ENCODE results near the gene SLC5A3.

The SLC5A3 gene

GRCh38 chr21:34113842-34114241 is 40.5 kb downstream of the SLC5A3 start:
- CTCF ChIA-PET: interaction anchor here (0.6 to 2.0 kb wide), 5 partner anchors 15 to 203 kb away, joined by 3 to 6 read pairs (median 4); no protein-coding TSS in a partner anchor
- POLR2A ChIA-PET: no interaction called here
- H3K9me3 ChIP-seq (ENCODE audit: control insufficient read depth, insufficient read depth, low read depth, low read length): no peaks in the 10 kb centered on the region

GRCh38 chr21:34115160-34115559 is 41.8 kb downstream of the SLC5A3 start:
- POLR2A ChIA-PET: no interaction called here

More at GRCh38 chr21:34113842-34114241, 40.5 kb downstream of the SLC5A3 start:
- H3K27ac ChIP-seq (ENCODE audit: extremely low read depth, low read depth, low read length): no peak overlapping the region
- H3K4me3 ChIP-seq (ENCODE audit: low read depth, low read length): no peak overlapping the region
- H3K4me1 ChIP-seq (ENCODE audit: control insufficient read depth, insufficient read depth, low read length): peaks cover 8% of the 10 kb centered on the region; the same call in 1 of the 2 replicates
- TF ChIP-seq ZNF398 (tag by site-specific recombination; IDR thresholded peaks at IDR 0.05) (no peak), ZNF23 (tag by site-specific recombination; IDR thresholded peaks at IDR 0.05; ENCODE audit: borderline replicate concordance) (no peak), MZF1 (tag by site-specific recombination; IDR thresholded peaks at IDR 0.05; ENCODE audit: borderline replicate concordance) (0 out of 2 replicates have a peak, but pooled peaks have one; percentile 33)
- no peaks in the 10 kb centered on the region for H3K36me3 ChIP-seq (ENCODE audit: control insufficient read depth in 2 of 2, insufficient read depth in 1 of 2, low read length in 2 of 2)

DNA sequence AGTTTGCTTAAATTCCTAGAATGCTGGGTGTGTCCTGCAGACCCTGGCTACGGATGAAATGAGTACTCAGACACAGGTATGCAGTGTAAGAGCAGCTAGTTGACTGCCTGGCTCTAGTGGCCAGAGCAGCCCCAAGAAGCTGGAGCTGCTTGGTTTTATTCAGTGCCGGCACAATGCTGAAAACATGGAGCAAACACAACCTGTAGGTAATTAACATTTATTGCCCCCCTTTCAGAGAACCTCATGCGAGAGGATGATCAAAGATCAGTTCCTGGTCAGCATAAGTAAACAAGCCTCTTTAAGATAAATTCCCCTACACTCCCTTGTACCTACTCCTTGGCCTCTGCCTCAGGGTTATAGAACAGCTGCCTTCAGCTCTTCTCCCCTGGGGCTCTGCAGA is 43.2 kb downstream of the SLC5A3 start:
- H3K27ac ChIP-seq (ENCODE audit: extremely low read depth, low read depth, low read length): no peak overlapping the region
- ChIA-PET CTCF (interaction anchor here (0.7 to 1.0 kb wide), 3 partner anchors 12 to 231 kb away, joined by 3 read pairs; no protein-coding TSS in a partner anchor), POLR2A (no interaction called here)
- no peak overlapping the region for H3K4me3 ChIP-seq (ENCODE audit: low read depth, low read length)
- peaks cover 8% of the 10 kb centered on the region; the same call in 1 of the 2 replicates for H3K4me1 ChIP-seq (ENCODE audit: control insufficient read depth, insufficient read depth, low read length)
- H3K36me3 ChIP-seq (ENCODE audit: control insufficient read depth in 2 of 2, insufficient read depth in 1 of 2, low read length in 2 of 2): no peaks in the 10 kb centered on the region
- TF ChIP-seq SETDB1 (IDR thresholded peaks at IDR 0.05; ENCODE audit: insufficient read length, low read length) (peak; percentile 57), SP2 (tag by site-specific recombination; IDR thresholded peaks at IDR 0.05) (no peak), OVOL3 (tag by site-specific recombination; IDR thresholded peaks at IDR 0.05) (no peak), ZSCAN30 (tag by site-specific recombination; IDR thresholded peaks at IDR 0.05) (no peak), TRIM28 (IDR thresholded peaks at IDR 0.05; ENCODE audit: borderline replicate concordance, low read length) (peak; percentile 92; the same call in 1 of the 2 replicates)
- H3K9me3 ChIP-seq (ENCODE audit: control insufficient read depth, insufficient read depth, low read depth, low read length): no peaks in the 10 kb centered on the region

More at GRCh38 chr21:34115160-34115559, 41.8 kb downstream of the SLC5A3 start:
- H3K36me3 ChIP-seq (ENCODE audit: control insufficient read depth in 2 of 2, insufficient read depth in 1 of 2, low read length in 2 of 2): no peaks in the 10 kb centered on the region
- TF ChIP-seq ZNF785 (tag by site-specific recombination; IDR thresholded peaks at IDR 0.05) (no peak), ZNF248 (tag by site-specific recombination; IDR thresholded peaks at IDR 0.05) (no peak), ZNF391 (tag by site-specific recombination; IDR thresholded peaks at IDR 0.05; ENCODE audit: borderline replicate concordance, low read depth) (no peak), ZNF140 (tag by site-specific recombination; IDR thresholded peaks at IDR 0.05) (no peak), ZXDB (tag by site-specific recombination; IDR thresholded peaks at IDR 0.05) (no peak), ZNF114 (tag by site-specific recombination; IDR thresholded peaks at IDR 0.05) (no peak), ZNF580 (tag by site-specific recombination; IDR thresholded peaks at IDR 0.05) (no peak), ZNF335 (tag by site-specific recombination; conservative IDR thresholded peaks at IDR 0.05) (no peak), ZNF626 (tag by site-specific recombination; IDR thresholded peaks at IDR 0.05) (no peak), ZNF830 (tag by site-specific recombination; IDR thresholded peaks at IDR 0.05; ENCODE audit: low read depth) (no peak), ZNF23 (tag by site-specific recombination; IDR thresholded peaks at IDR 0.05; ENCODE audit: borderline replicate concordance) (no peak)
- TF ChIP-seq, protein P1, sequence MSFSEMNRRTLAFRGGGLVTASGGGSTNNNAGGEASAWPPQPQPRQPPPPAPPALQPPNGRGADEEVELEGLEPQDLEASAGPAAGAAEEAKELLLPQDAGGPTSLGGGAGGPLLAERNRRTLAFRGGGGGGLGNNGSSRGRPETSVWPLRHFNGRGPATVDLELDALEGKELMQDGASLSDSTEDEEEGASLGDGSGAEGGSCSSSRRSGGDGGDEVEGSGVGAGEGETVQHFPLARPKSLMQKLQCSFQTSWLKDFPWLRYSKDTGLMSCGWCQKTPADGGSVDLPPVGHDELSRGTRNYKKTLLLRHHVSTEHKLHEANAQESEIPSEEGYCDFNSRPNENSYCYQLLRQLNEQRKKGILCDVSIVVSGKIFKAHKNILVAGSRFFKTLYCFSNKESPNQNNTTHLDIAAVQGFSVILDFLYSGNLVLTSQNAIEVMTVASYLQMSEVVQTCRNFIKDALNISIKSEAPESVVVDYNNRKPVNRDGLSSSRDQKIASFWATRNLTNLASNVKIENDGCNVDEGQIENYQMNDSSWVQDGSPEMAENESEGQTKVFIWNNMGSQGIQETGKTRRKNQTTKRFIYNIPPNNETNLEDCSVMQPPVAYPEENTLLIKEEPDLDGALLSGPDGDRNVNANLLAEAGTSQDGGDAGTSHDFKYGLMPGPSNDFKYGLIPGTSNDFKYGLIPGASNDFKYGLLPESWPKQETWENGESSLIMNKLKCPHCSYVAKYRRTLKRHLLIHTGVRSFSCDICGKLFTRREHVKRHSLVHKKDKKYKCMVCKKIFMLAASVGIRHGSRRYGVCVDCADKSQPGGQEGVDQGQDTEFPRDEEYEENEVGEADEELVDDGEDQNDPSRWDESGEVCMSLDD (tag by site-specific recombination; IDR thresholded peaks at IDR 0.05): no peak
- TF ChIP-seq, protein P2, sequence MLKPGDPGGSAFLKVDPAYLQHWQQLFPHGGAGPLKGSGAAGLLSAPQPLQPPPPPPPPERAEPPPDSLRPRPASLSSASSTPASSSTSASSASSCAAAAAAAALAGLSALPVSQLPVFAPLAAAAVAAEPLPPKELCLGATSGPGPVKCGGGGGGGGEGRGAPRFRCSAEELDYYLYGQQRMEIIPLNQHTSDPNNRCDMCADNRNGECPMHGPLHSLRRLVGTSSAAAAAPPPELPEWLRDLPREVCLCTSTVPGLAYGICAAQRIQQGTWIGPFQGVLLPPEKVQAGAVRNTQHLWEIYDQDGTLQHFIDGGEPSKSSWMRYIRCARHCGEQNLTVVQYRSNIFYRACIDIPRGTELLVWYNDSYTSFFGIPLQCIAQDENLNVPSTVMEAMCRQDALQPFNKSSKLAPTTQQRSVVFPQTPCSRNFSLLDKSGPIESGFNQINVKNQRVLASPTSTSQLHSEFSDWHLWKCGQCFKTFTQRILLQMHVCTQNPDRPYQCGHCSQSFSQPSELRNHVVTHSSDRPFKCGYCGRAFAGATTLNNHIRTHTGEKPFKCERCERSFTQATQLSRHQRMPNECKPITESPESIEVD (tag by site-specific recombination; IDR thresholded peaks at IDR 0.05): no peak
- no peak overlapping the region for H3K4me3 ChIP-seq (ENCODE audit: low read depth, low read length)
- no peak overlapping the region for H3K27ac ChIP-seq (ENCODE audit: extremely low read depth, low read depth, low read length)
- CTCF ChIA-PET: interaction anchor here (2.0 kb wide), 1 partner anchor 191 kb away, joined by 6 read pairs; no protein-coding TSS in a partner anchor
- H3K9me3 ChIP-seq (ENCODE audit: control insufficient read depth, insufficient read depth, low read depth, low read length): no peaks in the 10 kb centered on the region
- peaks cover 8% of the 10 kb centered on the region; the same call in 1 of the 2 replicates for H3K4me1 ChIP-seq (ENCODE audit: control insufficient read depth, insufficient read depth, low read length)

All from HEK293 (cell line).